Thyroid gland (tissue), 4 donors: ENCODE results near the gene GRK6. TPM values are rescaled to one million over a fixed set of nuclear protein-coding genes. Genes with fewer than 3 reads are reported as not detected.

Experiments
- DNase-seq, 2 donors: peaks; one replicate each; pipeline ENCODE4 v3.0.0-alpha.2; 2019
- H3K27ac ChIP-seq, 3 donors: fragments of 200-600 bp; sonication (generic); 1 replicate in 2 of 3; 2 replicates in 1 of 3; pipeline ENCODE4 v1.5.1; 2016 to 2019; ENCODE audit warnings: mild to moderate bottlenecking in 1 of 3, moderate library complexity in 1 of 3
- H3K27me3 ChIP-seq: fragments of 200-600 bp; sonication (generic); one replicate; pipeline ENCODE4 v1.5.1; 2019
- H3K36me3 ChIP-seq, 2 donors: fragments of 200-600 bp; sonication (generic); one replicate each; pipeline ENCODE4 v1.5.1; 2016 to 2019
- H3K4me1 ChIP-seq, 2 donors: fragments of 200-600 bp; sonication (generic); one replicate each; pipeline ENCODE4 v1.5.1; 2017 to 2019
- H3K4me3 ChIP-seq, 3 donors: fragments of 200-600 bp; sonication (generic); replicated peaks in 1 of 3; 1 replicate in 2 of 3; 2 replicates in 1 of 3; pipeline ENCODE4 v1.5.1; 2016; ENCODE audit warnings: mild to moderate bottlenecking in 1 of 3
- H3K9me3 ChIP-seq: fragments of 200-600 bp; sonication (generic); one replicate; pipeline ENCODE4 v1.5.1; 2017
- CTCF ChIP-seq, 6 experiments: fragments of 200-600 bp in 3 of 6; fragments of 450-650 bp in 3 of 6; sonication (generic) in 3 of 6; IDR thresholded peaks; one replicate each; pipeline ENCODE4 v1.5.1; 2016 to 2019; ENCODE audit warnings: antibody characterized with exemption in 6 of 6, mild to moderate bottlenecking in 2 of 6, inconsistent platforms in 1 of 6, moderate library complexity in 1 of 6
- POLR2A ChIP-seq, 2 donors: fragments of 450-650 bp; IDR thresholded peaks; one replicate each; pipeline ENCODE4 v1.6.1; 2017; ENCODE audit warnings: antibody characterized with exemption in 2 of 2, mild to moderate bottlenecking in 2 of 2, moderate library complexity in 1 of 2
- WGBS, 2 donors: methylation state at CpG; one replicate each; pipeline ENCODE4 v1.1.5; 2017; 5-methylcytosine and 5-hydroxymethylcytosine counted together
- intact Hi-C: fragments of 100-400 bp; cut with DNase I; formaldehyde crosslinking; loops from one replicate; pipeline ENCODE4 v1.15.1; 2023
- total RNA-seq, 4 donors: library from RNA; depleted of rRNA; stranded (reverse); fragments of >200 nt; gene quantifications; one replicate each; pipeline ENCODE4 v1.2.3, GENCODE V29; 2016

Gene GRK6
- total RNA-seq, 4 donors from 2014 or later, result 14.0 to 27.8 (median 18.8) TPM

GRCh38 chr5:177447066-177447610 is 20.7 kb downstream of the GRK6 start:
- peak; percentile 28 to 38 for DNase-seq
- H3K27me3 ChIP-seq, result no peaks in the 10 kb centered on the region

GRCh38 chr5:177447611-177448243 is 21.3 kb downstream of the GRK6 start:
- Histone ChIP-seq H3K9me3 (no peaks in the 10 kb centered on the region), H3K4me3 (peak overlapping the region in 1 of 3 donors; percentile 51), H3K4me1 (peaks cover 16 to 24% of the 10 kb centered on the region in 2 donors), H3K36me3 (no peaks in the 10 kb centered on the region), H3K27ac (no peak overlapping the region), H3K27me3 (no peaks in the 10 kb centered on the region)
- intact Hi-C loops, result no loop called here
- DNase-seq, result peak; percentile 53 to 55
- WGBS, 2 donors, result 26 to 36% methylated on average over 9 to 10 of the region's 23 CpGs
- no peak for TF ChIP-seq POLR2A (IDR thresholded peaks at IDR 0.05)
- TF ChIP-seq CTCF (IDR thresholded peaks at IDR 0.05), result no peak

More at GRCh38 chr5:177447066-177447610, 20.7 kb downstream of the GRK6 start:
- no peaks in the 10 kb centered on the region for H3K9me3 ChIP-seq
- H3K36me3 ChIP-seq, result no peaks in the 10 kb centered on the region
- H3K27ac ChIP-seq, result no peak overlapping the region
- H3K4me3 ChIP-seq, result peak overlapping the region in 2 of 3 donors; percentile 21 to 51
- peaks cover 16 to 24% of the 10 kb centered on the region in 2 donors for H3K4me1 ChIP-seq
- TF ChIP-seq POLR2A (IDR thresholded peaks at IDR 0.05), result no peak
- TF ChIP-seq CTCF (IDR thresholded peaks at IDR 0.05), result no peak
- 1% methylated on average over 17 of the region's 52 CpGs; no CpG with 5 or more reads in 1 of the 2 donors for WGBS, 2 donors
- intact Hi-C loops, result no loop called here

- TF ChIP-seq CTCF (IDR thresholded peaks at IDR 0.05) (no peak), POLR2A (IDR thresholded peaks at IDR 0.05) (no peak)
- Histone ChIP-seq H3K36me3 (no peaks in the 10 kb centered on the region), H3K9me3 (no peaks in the 10 kb centered on the region), H3K27ac (no peak overlapping the region), H3K27me3 (no peaks in the 10 kb centered on the region), H3K4me1 (peaks cover 16 to 24% of the 10 kb centered on the region in 2 donors), H3K4me3 (no peak overlapping the region)
- no peak for DNase-seq
- intact Hi-C loops, result no loop called here
- WGBS, 2 donors, result 87 to 88% methylated on average over 6 of the region's 6 CpGs
Observed at GRCh38 chr5:177448244-177448950, 21.9 kb downstream of the GRK6 start.

- H3K4me3 ChIP-seq, result no peak overlapping the region
- intact Hi-C loops, result loop anchor here (5.0 kb wide), 1 partner anchor 47 kb away; the partner anchor contains the start of gene PFN3
- no peaks in the 10 kb centered on the region for H3K36me3 ChIP-seq
- DNase-seq, result no peak
- H3K9me3 ChIP-seq, result no peaks in the 10 kb centered on the region
- peaks cover 21 to 31% of the 10 kb centered on the region in 2 donors for H3K4me1 ChIP-seq
- WGBS, 2 donors, result 82 to 88% methylated on average over 7 to 18 of the region's 18 CpGs
- H3K27me3 ChIP-seq, result no peaks in the 10 kb centered on the region
- TF ChIP-seq POLR2A (IDR thresholded peaks at IDR 0.05) (no peak), CTCF (IDR thresholded peaks at IDR 0.05) (no peak)
- no peak overlapping the region for H3K27ac ChIP-seq
Observed at GRCh38 chr5:177449140-177450061, 22.9 kb downstream of the GRK6 start.
